Psoas muscle (tissue), 8 donors: ENCODE results near the gene PPP2R3B. TPM values are rescaled to one million over a fixed set of nuclear protein-coding genes. Genes with fewer than 3 reads are reported as not detected.
"Not testable (repeated sequence)": the region's sequence is repeated elsewhere in the genome, so short reads cannot be mapped to it uniquely, and the experiment has no call there.

ENCODE experiments used
- ATAC-seq, 4 donors: fragments of 200-7000 bp; cut with Tn5 transposase; one replicate each; pipeline ENCODE4 v1.9.1; 2020; ENCODE audit warnings: moderate library complexity in 3 of 4, mild to moderate bottlenecking in 2 of 4
- DNase-seq, 2 donors: peaks; one replicate each; pipeline ENCODE4 v3.0.0-alpha.2; 2020
- H3K27ac ChIP-seq: fragments of 200-600 bp; one replicate; pipeline ENCODE4 v1.8.0; 2022
- H3K27me3 ChIP-seq, 3 donors: fragments of 200-600 bp in 1 of 3; one replicate each; pipeline versions ENCODE4 v1.6.1 to v1.8.0; 2013 to 2022; ENCODE audit warnings: low read length in 2 of 3, mild to moderate bottlenecking in 2 of 3, moderate library complexity in 1 of 3; ENCODE audit not compliant: insufficient read depth in 3 of 3
- H3K36me3 ChIP-seq, 2 donors: fragments of 200-600 bp in 1 of 2; one replicate each; pipeline versions ENCODE4 v1.6.1 to v1.8.0; 2013 to 2022; ENCODE audit warnings: low read depth in 1 of 2, mild to moderate bottlenecking in 1 of 2, moderate library complexity in 1 of 2; ENCODE audit not compliant: insufficient read depth in 1 of 2
- H3K4me1 ChIP-seq: fragments of 200-600 bp; one replicate; pipeline ENCODE4 v1.8.0; 2022
- H3K4me3 ChIP-seq: fragments of 200-600 bp; one replicate; pipeline ENCODE4 v1.8.0; 2022; ENCODE audit warnings: mild to moderate bottlenecking
- H3K9me3 ChIP-seq: fragments of 200-600 bp; one replicate; pipeline ENCODE4 v1.8.0; 2022
- WGBS, 3 donors: extraction: QIAGEN DNeasy Blood & Tissue Kit; methylation state at CpG; one replicate each; pipeline versions ENCODE4 v1.1.6 to v1.1.7; 2013; 5-methylcytosine and 5-hydroxymethylcytosine counted together
- intact Hi-C, 2 donors: fragments of 100-400 bp; cut with DNase I; formaldehyde crosslinking; loops; one replicate each; pipeline versions ENCODE4 v1.11.0 to v1.14.2; 2022
- polyA plus RNA-seq, 3 donors: library from polyadenylated mRNA; stranded (reverse); fragments of 200-250 nt; gene quantifications; one replicate each; pipeline ENCODE4 v1.2.3, GENCODE V29; 2013
- total RNA-seq, 4 donors: library from RNA; stranded (reverse); fragmentation: NEBNext Ultra II Directional in 2 of 4; extraction: Animal tissue kit (Norgen Biotek cat#: 25700) in 2 of 4; gene quantifications; one replicate each; pipeline versions ENCODE4 v1.2.1 to v1.2.4, GENCODE V29; 2021 to 2023
- TF ChIP-seq, protein P1 (sequence below): fragments of 200-600 bp; IDR thresholded peaks from one replicate; pipeline ENCODE4 v1.8.0; 2022; ENCODE audit warnings: antibody characterized with exemption
- donor health status: healthy with polysubstance abuse.
- donor health status: DM: no; HTN: no; CAD: no; lungs with moderate emphysema.
- donor health status: Bipolar disorder and iron deficiency.
- donor health status: healthy.
- donor health status: DM: yes; HTN: yes; CAD: no.
- donor health status: DM: no; HTN: no; CAD: no.
- donor health status: DM: no; HTN: no; CAD: no.
- donor health status: DM: yes; HTN: yes; CAD: no.

Gene PPP2R3B
- total and polyA plus RNA-seq, 7 donors = 32.3 to 156 (median 77.2) TPM

DNA sequence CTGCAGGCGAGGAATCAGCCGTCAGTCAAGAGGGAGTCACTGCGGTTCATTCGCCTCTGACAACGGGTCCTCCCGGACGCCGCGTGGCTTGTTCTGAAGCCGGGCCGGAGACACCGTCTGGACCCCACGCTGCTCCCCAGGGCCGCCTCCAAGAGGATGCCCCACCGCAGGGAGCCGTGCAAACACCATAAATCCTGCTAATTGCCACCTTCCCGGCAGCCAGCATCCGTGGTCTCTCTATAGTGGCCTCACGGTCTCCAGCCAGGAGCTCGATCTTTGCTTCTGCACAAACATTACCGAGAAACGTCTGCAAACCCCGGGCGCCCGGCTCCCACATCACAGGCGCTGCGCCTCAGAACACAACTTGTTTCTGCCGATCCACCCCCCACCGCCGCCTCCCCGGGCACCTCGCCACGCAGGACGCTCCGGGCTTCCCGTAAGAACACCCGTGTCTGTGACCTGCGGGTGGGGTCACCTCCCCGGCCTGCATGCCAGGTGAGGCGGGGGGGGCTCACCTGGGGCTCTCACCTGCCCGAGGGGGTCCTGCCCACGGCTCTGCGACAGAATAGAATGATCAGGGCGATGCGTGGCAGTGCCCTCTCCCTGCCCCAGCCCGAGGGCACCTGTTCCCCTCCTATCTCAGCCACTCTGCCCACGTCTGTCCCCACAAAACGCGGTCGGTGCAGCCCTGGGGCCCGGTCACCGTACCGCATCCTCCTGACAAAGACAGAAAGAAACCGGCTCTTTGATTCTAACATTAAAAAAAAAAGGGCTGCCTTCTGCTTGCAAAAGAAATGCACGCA lies 32.4 kb upstream of the PPP2R3B start:
- no peak for DNase-seq
- Histone ChIP-seq H3K27ac (no peak overlapping the region), H3K9me3 (no peaks in the 10 kb centered on the region), H3K36me3 (no peaks in the 10 kb centered on the region), H3K27me3 (peaks cover 0 to 18% (median 0%) of the 10 kb centered on the region in 3 donors), H3K4me3 (no peak overlapping the region), H3K4me1 (no peaks in the 10 kb centered on the region)
- WGBS, 3 donors = 66 to 75% (median 68%) methylated on average over 53 to 55 of the region's 55 CpGs
- intact Hi-C loops = no loop called here
- TF ChIP-seq, protein P1, sequence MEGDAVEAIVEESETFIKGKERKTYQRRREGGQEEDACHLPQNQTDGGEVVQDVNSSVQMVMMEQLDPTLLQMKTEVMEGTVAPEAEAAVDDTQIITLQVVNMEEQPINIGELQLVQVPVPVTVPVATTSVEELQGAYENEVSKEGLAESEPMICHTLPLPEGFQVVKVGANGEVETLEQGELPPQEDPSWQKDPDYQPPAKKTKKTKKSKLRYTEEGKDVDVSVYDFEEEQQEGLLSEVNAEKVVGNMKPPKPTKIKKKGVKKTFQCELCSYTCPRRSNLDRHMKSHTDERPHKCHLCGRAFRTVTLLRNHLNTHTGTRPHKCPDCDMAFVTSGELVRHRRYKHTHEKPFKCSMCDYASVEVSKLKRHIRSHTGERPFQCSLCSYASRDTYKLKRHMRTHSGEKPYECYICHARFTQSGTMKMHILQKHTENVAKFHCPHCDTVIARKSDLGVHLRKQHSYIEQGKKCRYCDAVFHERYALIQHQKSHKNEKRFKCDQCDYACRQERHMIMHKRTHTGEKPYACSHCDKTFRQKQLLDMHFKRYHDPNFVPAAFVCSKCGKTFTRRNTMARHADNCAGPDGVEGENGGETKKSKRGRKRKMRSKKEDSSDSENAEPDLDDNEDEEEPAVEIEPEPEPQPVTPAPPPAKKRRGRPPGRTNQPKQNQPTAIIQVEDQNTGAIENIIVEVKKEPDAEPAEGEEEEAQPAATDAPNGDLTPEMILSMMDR = no peak
- no peak for ATAC-seq

DNA sequence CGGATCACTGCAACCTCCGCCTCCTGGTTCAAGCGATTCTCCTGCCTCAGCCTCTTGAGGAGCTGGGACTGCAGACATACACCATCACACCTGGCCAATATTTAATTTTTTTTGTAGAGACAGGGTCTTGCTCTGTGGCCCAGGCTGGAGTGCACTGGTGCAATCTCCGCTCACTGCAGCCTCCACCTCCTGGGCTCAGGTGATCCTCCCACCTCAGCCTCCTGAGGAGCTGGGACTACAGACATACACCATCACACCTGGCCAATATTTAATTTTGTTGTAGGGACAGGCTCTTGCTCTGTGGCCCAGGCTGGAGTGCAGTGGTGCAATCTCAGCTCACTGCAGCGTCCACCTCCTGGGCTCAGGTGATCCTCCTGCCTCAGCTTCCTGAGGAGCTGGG lies 28.8 kb upstream of the PPP2R3B start:
- intact Hi-C loops, H3K27me3 ChIP-seq, H3K36me3 ChIP-seq, H3K27ac ChIP-seq, ATAC-seq, DNase-seq, H3K4me3 ChIP-seq, H3K9me3 ChIP-seq, H3K4me1 ChIP-seq: not testable (repeated sequence)
- WGBS, 3 donors = 92 to 95% (median 94%) methylated on average over 5 of the region's 5 CpGs

DNA sequence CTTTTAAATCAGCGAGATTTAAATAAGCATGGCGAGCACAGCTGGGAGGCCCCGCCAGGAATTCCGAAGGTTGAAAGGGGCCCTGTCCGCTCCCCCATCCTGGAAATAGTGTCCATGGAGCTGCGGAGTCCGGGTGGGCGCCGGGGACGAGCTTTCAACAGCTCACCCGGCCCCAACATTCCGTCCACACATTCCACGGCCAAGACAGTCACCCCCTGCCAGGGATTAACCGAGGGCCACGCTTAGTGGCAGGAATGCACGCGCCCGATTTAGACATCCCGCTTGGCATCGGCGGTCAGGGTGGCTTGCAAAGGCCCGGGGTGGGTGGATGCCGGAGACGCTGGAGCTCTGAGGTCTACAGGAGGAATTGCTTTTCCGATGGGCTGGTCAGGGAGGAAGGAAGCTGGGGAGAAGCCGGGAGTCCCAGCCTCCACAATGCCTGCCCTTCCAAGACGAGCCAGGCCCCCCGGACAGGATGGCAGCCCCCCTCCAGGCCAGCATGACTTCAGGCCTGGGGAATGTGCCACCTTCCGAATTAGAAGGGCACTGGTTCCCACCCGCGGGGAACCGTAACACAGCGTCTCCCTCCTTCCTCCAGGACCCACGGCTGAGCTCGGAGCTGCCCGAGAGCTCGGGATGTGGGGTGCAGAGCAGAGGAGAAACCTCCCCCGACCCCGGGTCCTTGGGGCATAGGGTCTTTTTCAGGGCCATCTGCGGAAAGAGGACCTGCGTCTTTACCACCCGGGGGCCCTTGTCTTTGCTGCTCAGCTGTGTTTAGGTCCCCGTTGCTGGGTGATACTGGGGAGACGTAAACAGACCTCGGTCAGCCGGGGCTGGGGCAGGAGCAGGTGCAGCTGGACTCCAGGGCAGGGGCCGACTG lies 26.9 kb upstream of the PPP2R3B start:
- no peaks in the 10 kb centered on the region for H3K9me3 ChIP-seq
- no peaks in the 10 kb centered on the region for H3K36me3 ChIP-seq
- no peak overlapping the region for H3K27ac ChIP-seq
- peak; percentile 23 to 76 for DNase-seq
- 2 to 3% (median 3%) methylated on average over 47 of the region's 47 CpGs for WGBS, 3 donors
- TF ChIP-seq, protein P1 = peak; percentile 9
- peak overlapping the region; percentile 60 for H3K4me3 ChIP-seq
- ATAC-seq = peak; percentile 47 to 95 (median 86)
- intact Hi-C loops = loop anchor here in 1 of 2 donors (5.0 kb wide), 1 partner anchor 409 kb away; no protein-coding TSS in a partner anchor
- no peaks in the 10 kb centered on the region for H3K4me1 ChIP-seq
- H3K27me3 ChIP-seq = no peaks in the 10 kb centered on the region

DNA sequence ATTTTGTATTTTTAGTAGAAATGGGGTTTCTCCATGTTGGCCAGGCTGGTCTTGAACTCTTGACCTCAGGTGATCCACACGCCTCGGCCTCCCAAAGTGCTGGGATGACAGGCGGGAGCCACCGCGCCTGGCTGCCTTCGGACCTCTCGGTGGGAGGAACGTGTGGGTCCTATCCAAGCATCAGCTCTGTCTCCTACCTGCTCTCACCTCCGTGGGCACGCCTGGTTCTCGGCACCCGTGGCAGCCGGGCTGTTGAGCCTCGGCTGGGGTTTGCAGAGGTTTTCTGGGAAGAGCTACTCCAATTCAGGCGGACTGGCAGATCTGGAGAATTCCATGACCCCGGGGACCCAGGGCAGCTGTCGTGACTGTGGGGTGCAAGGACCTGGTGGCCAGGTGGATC lies 23.6 kb upstream of the PPP2R3B start:
- no peak overlapping the region for H3K4me3 ChIP-seq
- 92 to 97% (median 97%) methylated on average over 17 of the region's 17 CpGs for WGBS, 3 donors
- H3K4me1 ChIP-seq = no peaks in the 10 kb centered on the region
- no peaks in the 10 kb centered on the region for H3K27me3 ChIP-seq
- DNase-seq (no peak), ATAC-seq (no peak)
- TF ChIP-seq, protein P1 = no peak
- H3K27ac ChIP-seq = no peak overlapping the region
- intact Hi-C loops = loop anchor here in 1 of 2 donors (5.0 kb wide), 1 partner anchor 412 kb away; no protein-coding TSS in a partner anchor
- no peaks in the 10 kb centered on the region for H3K9me3 ChIP-seq
- H3K36me3 ChIP-seq = no peaks in the 10 kb centered on the region

DNA sequence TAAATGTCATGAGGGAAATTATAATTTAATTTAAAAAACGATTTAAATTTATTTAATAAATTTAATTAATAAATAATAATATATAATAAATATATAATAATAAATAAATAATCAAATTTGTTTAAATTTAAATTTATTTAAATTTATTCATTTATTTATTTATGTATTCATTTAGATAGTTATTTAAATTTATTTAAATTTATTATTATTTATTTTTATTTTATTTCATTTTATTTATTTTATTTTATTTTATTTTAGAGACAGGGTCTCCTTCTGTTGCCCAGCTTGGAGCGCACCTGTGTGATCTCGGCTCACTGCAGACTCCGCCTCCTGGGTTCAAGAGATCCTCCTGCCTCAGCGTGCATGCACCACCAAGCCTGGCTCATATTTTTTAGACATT lies 18.4 kb upstream of the PPP2R3B start:
- DNase-seq (no peak), ATAC-seq (no peak)
- Histone ChIP-seq H3K27ac (no peak overlapping the region), H3K4me1 (no peaks in the 10 kb centered on the region), H3K4me3 (no peak overlapping the region), H3K27me3 (no peaks in the 10 kb centered on the region), H3K9me3 (no peaks in the 10 kb centered on the region), H3K36me3 (no peaks in the 10 kb centered on the region)
- intact Hi-C loops = no loop called here
- TF ChIP-seq, protein P1 = no peak
- WGBS, 3 donors = 91 to 95% (median 94%) methylated on average over 5 of the region's 5 CpGs
